Ovary (tissue), 9 donors: ENCODE data around the gene SEC11C. TPM values are rescaled to one million over a fixed set of nuclear protein-coding genes. Genes with fewer than 3 reads are reported as not detected.

Experiments
- DNase-seq, 5 donors: peaks; one replicate each; pipeline ENCODE4 v3.0.0-alpha.2; 2019 to 2020
- H3K27ac ChIP-seq, 2 donors: fragments of 200-600 bp; one replicate each; pipeline versions ENCODE4 v1.5.1 to v1.8.0; 2019 to 2022
- H3K27me3 ChIP-seq: fragments of 200-600 bp; one replicate; pipeline ENCODE4 v1.8.0; 2022
- H3K36me3 ChIP-seq: fragments of 200-600 bp; sonication (generic); one replicate; pipeline ENCODE4 v1.5.1; 2019
- H3K4me1 ChIP-seq: one replicate; pipeline ENCODE4 v1.8.1; 2013; ENCODE audit warnings: mild to moderate bottlenecking, moderate library complexity; ENCODE audit not compliant: insufficient read depth
- H3K4me3 ChIP-seq: fragments of 200-600 bp; sonication (generic); one replicate; pipeline ENCODE4 v1.5.1; 2017
- H3K9me3 ChIP-seq, 2 donors: fragments of 200-600 bp in 1 of 2; sonication (generic) in 1 of 2; one replicate each; pipeline versions ENCODE4 v1.5.1 to v1.8.1; 2013 to 2019; ENCODE audit warnings: mild to moderate bottlenecking in 1 of 2, moderate library complexity in 1 of 2
- EP300 ChIP-seq: sonication (generic); formaldehyde crosslinking; IDR thresholded peaks from one replicate; pipeline ENCODE4 v1.6.1; 2017; ENCODE audit warnings: antibody characterized with exemption
- POLR2A ChIP-seq: fragments of 450-650 bp; IDR thresholded peaks from one replicate; pipeline ENCODE4 v1.6.1; 2017; ENCODE audit warnings: antibody characterized with exemption, mild to moderate bottlenecking, moderate library complexity
- WGBS, 3 donors: extraction: QIAGEN DNeasy Blood & Tissue Kit in 1 of 3; methylation state at CpG; one replicate each; pipeline versions ENCODE4 v1.1.5 to v1.1.7; 2013 to 2017; 5-methylcytosine and 5-hydroxymethylcytosine counted together
- intact Hi-C, 4 donors: fragments of 100-400 bp; cut with DNase I; formaldehyde crosslinking; loops; one replicate each; pipeline versions ENCODE4 v1.11.0 to v1.15.1; 2022 to 2023
- polyA plus RNA-seq, 2 donors: library from polyadenylated mRNA; stranded (reverse); fragments of 200-250 nt in 1 of 2; fragments of 350-450 nt in 1 of 2; fragmentation: Illumina TruSeq in 1 of 2; extraction: RNeasy Lipid Tissue Mini Kit (QIAGEN cat#74804) in 1 of 2; gene quantifications; one replicate each; pipeline ENCODE4 v1.2.3, GENCODE V29; 2013 to 2014
- total RNA-seq, 7 donors: library from RNA; depleted of rRNA in 2 of 7; stranded (reverse); fragments of >200 nt in 2 of 7; fragmentation: NEBNext Ultra II Directional in 3 of 7; extraction: Animal tissue kit (Norgen Biotek cat#: 25700) in 3 of 7; gene quantifications; one replicate each; pipeline versions ENCODE4 v1.1.0 to v1.2.4, GENCODE V29; 2016 to 2023
- TF ChIP-seq, protein P1 (sequence below), 3 donors: fragments of 450-650 bp in 2 of 3; fragments of 200-600 bp in 1 of 3; IDR thresholded peaks; one replicate each; pipeline versions ENCODE4 v1.5.1 to v1.8.0; 2016 to 2022; ENCODE audit warnings: antibody characterized with exemption in 3 of 3, mild to moderate bottlenecking in 1 of 3
- donor health status: DM: no; HTN: no; CAD: no; lungs with moderate emphysema.
- donor health status: DM: no; HTN: no; CAD: no.
- donor health status: Bipolar disorder and iron deficiency.
- donor health status: DM: yes; HTN: yes; CAD: no.
- donor health status: DM: no; HTN: no; CAD: no.
- donor health status: DM: yes; HTN: yes; CAD: no.

Gene SEC11C
- total and polyA plus RNA-seq, 9 donors: 14.4 to 68.4 (median 32.2) TPM

DNA sequence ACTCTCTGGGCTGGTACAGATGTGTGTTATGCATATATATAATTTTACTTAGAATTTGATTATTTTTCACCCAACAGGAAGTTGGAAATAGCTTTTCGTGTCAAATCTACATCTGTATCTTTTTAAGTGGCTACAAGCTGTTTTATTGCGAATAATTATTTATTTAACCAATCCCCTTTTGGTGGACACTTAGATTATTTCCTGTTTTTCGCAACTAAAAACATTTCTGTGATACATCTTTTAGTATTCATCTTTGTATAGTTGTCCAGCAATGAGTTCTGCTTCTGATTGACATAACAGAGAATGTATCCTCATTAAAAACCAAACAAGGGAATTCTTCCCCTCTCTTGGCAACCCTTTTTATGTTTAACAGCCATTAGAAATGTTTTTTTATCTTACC lies 16.6 kb downstream of the SEC11C start:
- WGBS, 3 donors: 92 to 95% (median 93%) methylated on average over 3 of the region's 3 CpGs
- intact Hi-C loops: no loop called here

DNA sequence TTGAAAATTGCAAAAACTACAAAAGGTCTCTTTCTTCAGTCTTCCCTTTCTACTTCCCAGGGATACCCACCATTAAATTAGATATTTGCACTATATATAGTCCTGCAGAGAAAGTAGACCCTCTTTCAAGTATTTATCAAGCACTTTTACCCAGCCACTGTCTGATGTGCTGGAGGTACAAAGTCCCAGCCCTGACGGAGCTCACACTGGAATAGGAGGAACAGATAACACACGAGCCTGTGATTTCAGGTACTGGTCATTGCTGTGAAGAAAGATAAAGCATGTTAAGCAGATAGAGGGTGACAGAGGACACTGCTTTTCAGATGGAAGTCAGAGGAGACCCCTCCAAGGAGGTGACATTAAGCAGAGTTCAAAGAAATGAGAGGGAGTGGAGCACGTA lies 19.6 kb downstream of the SEC11C start:
- Histone ChIP-seq H3K27me3 (no peaks in the 10 kb centered on the region), H3K4me1 (no peaks in the 10 kb centered on the region), H3K36me3 (no peaks in the 10 kb centered on the region), H3K9me3 (no peaks in the 10 kb centered on the region), H3K4me3 (no peak overlapping the region), H3K27ac (no peak overlapping the region)
- 69 to 85% (median 71%) methylated on average over 3 of the region's 3 CpGs for WGBS, 3 donors
- no peak for DNase-seq
- intact Hi-C loops: no loop called here
- TF ChIP-seq, protein P1, sequence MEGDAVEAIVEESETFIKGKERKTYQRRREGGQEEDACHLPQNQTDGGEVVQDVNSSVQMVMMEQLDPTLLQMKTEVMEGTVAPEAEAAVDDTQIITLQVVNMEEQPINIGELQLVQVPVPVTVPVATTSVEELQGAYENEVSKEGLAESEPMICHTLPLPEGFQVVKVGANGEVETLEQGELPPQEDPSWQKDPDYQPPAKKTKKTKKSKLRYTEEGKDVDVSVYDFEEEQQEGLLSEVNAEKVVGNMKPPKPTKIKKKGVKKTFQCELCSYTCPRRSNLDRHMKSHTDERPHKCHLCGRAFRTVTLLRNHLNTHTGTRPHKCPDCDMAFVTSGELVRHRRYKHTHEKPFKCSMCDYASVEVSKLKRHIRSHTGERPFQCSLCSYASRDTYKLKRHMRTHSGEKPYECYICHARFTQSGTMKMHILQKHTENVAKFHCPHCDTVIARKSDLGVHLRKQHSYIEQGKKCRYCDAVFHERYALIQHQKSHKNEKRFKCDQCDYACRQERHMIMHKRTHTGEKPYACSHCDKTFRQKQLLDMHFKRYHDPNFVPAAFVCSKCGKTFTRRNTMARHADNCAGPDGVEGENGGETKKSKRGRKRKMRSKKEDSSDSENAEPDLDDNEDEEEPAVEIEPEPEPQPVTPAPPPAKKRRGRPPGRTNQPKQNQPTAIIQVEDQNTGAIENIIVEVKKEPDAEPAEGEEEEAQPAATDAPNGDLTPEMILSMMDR (IDR thresholded peaks at IDR 0.05): no peak
- no peak for TF ChIP-seq EP300
- no peak for TF ChIP-seq POLR2A

More for the DNA sequence above, 16.6 kb downstream of the SEC11C start:
- Histone ChIP-seq H3K36me3 (no peaks in the 10 kb centered on the region), H3K4me1 (no peaks in the 10 kb centered on the region), H3K27ac (no peak overlapping the region), H3K27me3 (no peaks in the 10 kb centered on the region), H3K9me3 (no peaks in the 10 kb centered on the region), H3K4me3 (no peak overlapping the region)
- TF ChIP-seq, protein P1 (IDR thresholded peaks at IDR 0.05): no peak
- TF ChIP-seq POLR2A (no peak), EP300 (no peak)
- no peak for DNase-seq

DNA sequence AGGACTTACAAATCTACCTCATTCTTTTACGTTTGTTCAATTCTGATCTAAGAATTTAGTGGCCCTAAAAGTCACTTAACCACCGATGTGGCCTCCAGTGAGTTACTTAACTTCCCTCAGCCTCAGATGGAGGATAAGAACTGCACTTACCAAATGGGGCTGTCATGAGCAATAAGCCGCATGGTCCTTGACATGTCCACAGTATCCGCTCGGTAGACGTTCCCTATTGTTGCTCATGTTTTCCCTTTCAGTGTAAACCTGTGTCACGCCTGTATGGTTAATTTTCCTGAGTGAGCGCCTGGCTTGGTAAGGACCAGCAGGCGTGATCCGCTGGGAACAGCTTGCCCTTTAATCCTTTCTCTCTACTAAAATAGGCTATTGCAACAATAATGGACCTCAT lies 20.3 kb downstream of the SEC11C start:
- TF ChIP-seq, protein P1 (IDR thresholded peaks at IDR 0.05): no peak
- TF ChIP-seq POLR2A (no peak), EP300 (no peak)
- Histone ChIP-seq H3K9me3 (no peaks in the 10 kb centered on the region), H3K4me1 (no peaks in the 10 kb centered on the region), H3K27ac (no peak overlapping the region), H3K36me3 (no peaks in the 10 kb centered on the region), H3K27me3 (no peaks in the 10 kb centered on the region), H3K4me3 (no peak overlapping the region)
- WGBS, 3 donors: 83 to 92% (median 91%) methylated on average over 10 of the region's 10 CpGs
- no peak for DNase-seq
- intact Hi-C loops: no loop called here

DNA sequence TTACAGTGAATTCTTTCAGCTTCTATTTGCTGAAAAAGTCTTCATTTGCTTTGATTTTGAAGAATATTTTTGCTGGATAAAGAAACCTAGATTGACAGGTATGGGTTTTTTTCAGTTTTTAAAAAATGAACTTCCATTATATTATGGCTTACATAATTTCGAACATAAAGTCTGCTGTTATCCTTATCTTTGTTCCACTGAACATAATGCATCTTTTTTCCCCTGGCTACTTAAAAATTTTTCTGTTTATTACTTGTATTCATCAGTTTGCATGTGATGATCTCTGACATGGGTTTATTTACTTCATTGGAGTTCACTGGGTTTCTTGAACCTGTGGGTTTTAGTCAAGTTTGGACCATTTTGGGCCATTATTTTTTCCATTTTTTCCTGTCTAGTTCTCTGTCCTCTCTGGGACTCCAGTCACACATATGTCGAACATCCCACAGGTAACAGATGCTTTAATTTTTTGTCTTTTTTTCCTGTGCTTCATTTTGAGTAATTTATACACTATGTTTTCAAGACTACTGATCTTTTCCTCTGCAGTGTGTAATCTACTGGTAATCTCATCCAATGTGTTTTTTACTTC lies 33.1 kb downstream of the SEC11C start:
- Histone ChIP-seq H3K27ac (no peak overlapping the region), H3K9me3 (no peaks in the 10 kb centered on the region), H3K27me3 (no peaks in the 10 kb centered on the region), H3K36me3 (no peaks in the 10 kb centered on the region), H3K4me3 (no peak overlapping the region), H3K4me1 (no peaks in the 10 kb centered on the region)
- DNase-seq: no peak
- TF ChIP-seq, protein P1 (IDR thresholded peaks at IDR 0.05): no peak
- TF ChIP-seq POLR2A: no peak
- no peak for TF ChIP-seq EP300
- intact Hi-C loops: no loop called here
- 83 to 84% (median 84%) methylated on average over 2 of the region's 2 CpGs for WGBS, 3 donors
